HK-2 (cell line): ENCODE results near the gene AFAP1L2.

Experiments
- DNase-seq: peaks from one replicate; pipeline ENCODE4 v3.0.0-alpha.2; 2018; ENCODE audit not compliant: unreplicated experiment

AFAP1L2 gene

GRCh38 chr10:114266521-114266920 lies 137.8 kb downstream of the AFAP1L2 start:
- no peak for DNase-seq

- no peak for DNase-seq
Observed at GRCh38 chr10:114265392-114266053, 138.8 kb downstream of the AFAP1L2 start.

- DNase-seq, result no peak
Observed at GRCh38 chr10:114262496-114262895, 141.8 kb downstream of the AFAP1L2 start.

- DNase-seq, result peak; percentile 55
Observed at GRCh38 chr10:114261076-114261475, 143.2 kb downstream of the AFAP1L2 start.

GRCh38 chr10:114260366-114260765 lies 143.9 kb downstream of the AFAP1L2 start:
- no peak for DNase-seq

- no peak for DNase-seq
Observed at GRCh38 chr10:114259824-114260223, 144.5 kb downstream of the AFAP1L2 start.

- DNase-seq, result no peak
Observed at GRCh38 chr10:114258274-114258840, 145.9 kb downstream of the AFAP1L2 start.

GRCh38 chr10:114257498-114257897 lies 146.8 kb downstream of the AFAP1L2 start:
- DNase-seq, result no peak

GRCh38 chr10:114256822-114257221 lies 147.5 kb downstream of the AFAP1L2 start:
- no peak for DNase-seq

GRCh38 chr10:114256008-114256765 lies 148.1 kb downstream of the AFAP1L2 start:
- no peak for DNase-seq

GRCh38 chr10:114255227-114255626 lies 149.1 kb downstream of the AFAP1L2 start:
- no peak for DNase-seq

GRCh38 chr10:114252883-114253282 lies 151.4 kb downstream of the AFAP1L2 start:
- no peak for DNase-seq

GRCh38 chr10:114252092-114252491 lies 152.2 kb downstream of the AFAP1L2 start:
- no peak for DNase-seq

GRCh38 chr10:114250716-114251115 lies 153.6 kb downstream of the AFAP1L2 start:
- no peak for DNase-seq

GRCh38 chr10:114250236-114250635 lies 154.1 kb downstream of the AFAP1L2 start:
- DNase-seq, result no peak

- peak; percentile 21 for DNase-seq
Observed at GRCh38 chr10:114246679-114247305, 157.5 kb downstream of the AFAP1L2 start.

GRCh38 chr10:114245121-114245791 lies 159.0 kb downstream of the AFAP1L2 start:
- DNase-seq, result peak; percentile 25
